SK-N-SH treated with all-trans-retinoic acid at 6 μM for 48 hours (cell line): ENCODE data around the gene DHRS3.
"Not testable (repeated sequence)": the region's sequence is repeated elsewhere in the genome, so short reads cannot be mapped to it uniquely, and the experiment has no call there.

Experiments used
- CSDC2 ChIP-seq: fragments of 250-450 bp; sonication (Bioruptor Pico); IDR thresholded peaks from 2 replicates; pipeline ENCODE4 v1.5.0; 2020; ENCODE audit warnings: mild to moderate bottlenecking, moderate library complexity
- RARB ChIP-seq: fragments of 250-450 bp; sonication (Bioruptor Pico); IDR thresholded peaks from 2 replicates; pipeline ENCODE4 v1.8.0; 2021; ENCODE audit warnings: mild to moderate bottlenecking, moderate library complexity
- TCF4 ChIP-seq: fragments of 250-450 bp; sonication (Bioruptor Pico); IDR thresholded peaks from 2 replicates; pipeline ENCODE4 v1.8.0; 2021; ENCODE audit warnings: mild to moderate bottlenecking, moderate library complexity, borderline replicate concordance
- ZC3H10 ChIP-seq: fragments of 250-450 bp; sonication (Bioruptor Pico); IDR thresholded peaks from 2 replicates; pipeline ENCODE4 v1.5.1; 2021; ENCODE audit warnings: mild to moderate bottlenecking, moderate library complexity
- TF ChIP-seq, protein P1 (sequence below): fragments of 250-450 bp; sonication (Bioruptor Pico); IDR thresholded peaks from 2 replicates; pipeline ENCODE4 v1.8.0; 2020; ENCODE audit warnings: mild to moderate bottlenecking, moderate library complexity, borderline replicate concordance
- TF ChIP-seq, protein P2 (sequence below): fragments of 250-450 bp; sonication (Bioruptor Pico); IDR thresholded peaks from 2 replicates; pipeline ENCODE4 v1.5.1; 2021; ENCODE audit warnings: mild to moderate bottlenecking, moderate library complexity
- TF ChIP-seq, protein P3 (sequence below): fragments of 250-450 bp; sonication (Bioruptor Pico); IDR thresholded peaks from 2 replicates; pipeline ENCODE4 v1.8.0; 2021; ENCODE audit warnings: low read depth, mild to moderate bottlenecking, moderate library complexity, borderline replicate concordance
- TF ChIP-seq, protein P4 (sequence below): fragments of 250-450 bp; sonication (Bioruptor Pico); IDR thresholded peaks from 2 replicates; pipeline ENCODE4 v1.5.1; 2020; ENCODE audit warnings: low read depth, mild to moderate bottlenecking, moderate library complexity

DNA sequence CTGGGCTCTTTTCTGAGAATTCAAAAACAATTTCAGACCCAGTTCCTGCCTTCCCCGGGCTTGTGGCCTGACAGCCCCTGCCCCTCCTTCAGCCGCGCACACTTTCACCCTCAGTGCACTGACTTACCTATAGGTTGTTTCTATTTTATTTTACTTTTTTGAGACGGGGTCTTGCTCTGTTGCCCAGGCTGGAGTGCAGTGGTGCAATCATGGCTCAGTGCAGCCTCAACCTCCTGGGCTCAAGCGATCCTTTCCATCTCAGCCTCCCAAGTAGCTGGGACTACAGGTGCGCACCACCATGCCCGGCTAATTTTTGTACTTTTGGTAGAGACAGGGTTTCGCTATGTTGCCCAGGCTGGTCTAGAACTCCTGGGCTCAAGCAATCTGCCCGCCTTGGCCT is 27.4 kb upstream of the DHRS3 start:
- TF ChIP-seq, protein P1, sequence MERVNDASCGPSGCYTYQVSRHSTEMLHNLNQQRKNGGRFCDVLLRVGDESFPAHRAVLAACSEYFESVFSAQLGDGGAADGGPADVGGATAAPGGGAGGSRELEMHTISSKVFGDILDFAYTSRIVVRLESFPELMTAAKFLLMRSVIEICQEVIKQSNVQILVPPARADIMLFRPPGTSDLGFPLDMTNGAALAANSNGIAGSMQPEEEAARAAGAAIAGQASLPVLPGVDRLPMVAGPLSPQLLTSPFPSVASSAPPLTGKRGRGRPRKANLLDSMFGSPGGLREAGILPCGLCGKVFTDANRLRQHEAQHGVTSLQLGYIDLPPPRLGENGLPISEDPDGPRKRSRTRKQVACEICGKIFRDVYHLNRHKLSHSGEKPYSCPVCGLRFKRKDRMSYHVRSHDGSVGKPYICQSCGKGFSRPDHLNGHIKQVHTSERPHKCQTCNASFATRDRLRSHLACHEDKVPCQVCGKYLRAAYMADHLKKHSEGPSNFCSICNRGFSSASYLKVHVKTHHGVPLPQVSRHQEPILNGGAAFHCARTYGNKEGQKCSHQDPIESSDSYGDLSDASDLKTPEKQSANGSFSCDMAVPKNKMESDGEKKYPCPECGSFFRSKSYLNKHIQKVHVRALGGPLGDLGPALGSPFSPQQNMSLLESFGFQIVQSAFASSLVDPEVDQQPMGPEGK (CRISPR knock-in tag), result not testable (repeated sequence)
- TF ChIP-seq, protein P2, sequence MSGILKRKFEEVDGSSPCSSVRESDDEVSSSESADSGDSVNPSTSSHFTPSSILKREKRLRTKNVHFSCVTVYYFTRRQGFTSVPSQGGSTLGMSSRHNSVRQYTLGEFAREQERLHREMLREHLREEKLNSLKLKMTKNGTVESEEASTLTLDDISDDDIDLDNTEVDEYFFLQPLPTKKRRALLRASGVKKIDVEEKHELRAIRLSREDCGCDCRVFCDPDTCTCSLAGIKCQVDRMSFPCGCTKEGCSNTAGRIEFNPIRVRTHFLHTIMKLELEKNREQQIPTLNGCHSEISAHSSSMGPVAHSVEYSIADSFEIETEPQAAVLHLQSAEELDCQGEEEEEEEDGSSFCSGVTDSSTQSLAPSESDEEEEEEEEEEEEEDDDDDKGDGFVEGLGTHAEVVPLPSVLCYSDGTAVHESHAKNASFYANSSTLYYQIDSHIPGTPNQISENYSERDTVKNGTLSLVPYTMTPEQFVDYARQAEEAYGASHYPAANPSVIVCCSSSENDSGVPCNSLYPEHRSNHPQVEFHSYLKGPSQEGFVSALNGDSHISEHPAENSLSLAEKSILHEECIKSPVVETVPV (CRISPR knock-in tag), result not testable (repeated sequence)
- TF ChIP-seq, protein P3, sequence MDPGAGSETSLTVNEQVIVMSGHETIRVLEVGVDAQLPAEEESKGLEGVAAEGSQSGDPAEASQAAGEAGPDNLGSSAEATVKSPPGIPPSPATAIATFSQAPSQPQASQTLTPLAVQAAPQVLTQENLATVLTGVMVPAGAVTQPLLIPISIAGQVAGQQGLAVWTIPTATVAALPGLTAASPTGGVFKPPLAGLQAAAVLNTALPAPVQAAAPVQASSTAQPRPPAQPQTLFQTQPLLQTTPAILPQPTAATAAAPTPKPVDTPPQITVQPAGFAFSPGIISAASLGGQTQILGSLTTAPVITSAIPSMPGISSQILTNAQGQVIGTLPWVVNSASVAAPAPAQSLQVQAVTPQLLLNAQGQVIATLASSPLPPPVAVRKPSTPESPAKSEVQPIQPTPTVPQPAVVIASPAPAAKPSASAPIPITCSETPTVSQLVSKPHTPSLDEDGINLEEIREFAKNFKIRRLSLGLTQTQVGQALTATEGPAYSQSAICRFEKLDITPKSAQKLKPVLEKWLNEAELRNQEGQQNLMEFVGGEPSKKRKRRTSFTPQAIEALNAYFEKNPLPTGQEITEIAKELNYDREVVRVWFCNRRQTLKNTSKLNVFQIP, result not testable (repeated sequence)
- TF ChIP-seq TCF4; ZC3H10 (CRISPR knock-in tag); RARB (CRISPR knock-in tag); CSDC2 (CRISPR knock-in tag): not testable (repeated sequence)
- TF ChIP-seq, protein P4, sequence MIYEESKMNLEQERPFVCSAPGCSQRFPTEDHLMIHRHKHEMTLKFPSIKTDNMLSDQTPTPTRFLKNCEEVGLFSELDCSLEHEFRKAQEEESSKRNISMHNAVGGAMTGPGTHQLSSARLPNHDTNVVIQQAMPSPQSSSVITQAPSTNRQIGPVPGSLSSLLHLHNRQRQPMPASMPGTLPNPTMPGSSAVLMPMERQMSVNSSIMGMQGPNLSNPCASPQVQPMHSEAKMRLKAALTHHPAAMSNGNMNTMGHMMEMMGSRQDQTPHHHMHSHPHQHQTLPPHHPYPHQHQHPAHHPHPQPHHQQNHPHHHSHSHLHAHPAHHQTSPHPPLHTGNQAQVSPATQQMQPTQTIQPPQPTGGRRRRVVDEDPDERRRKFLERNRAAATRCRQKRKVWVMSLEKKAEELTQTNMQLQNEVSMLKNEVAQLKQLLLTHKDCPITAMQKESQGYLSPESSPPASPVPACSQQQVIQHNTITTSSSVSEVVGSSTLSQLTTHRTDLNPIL (CRISPR knock-in tag), result not testable (repeated sequence)
